Loucy (cell line): Measurements from ENCODE around the gene IRAK1BP1.

ENCODE experiments used
- H2AFZ ChIP-seq: fragments of 200-600 bp; sonication (generic); 2 replicates; pipeline ENCODE4 v1.6.0; 2016; ENCODE audit warnings: antibody characterized with exemption, mild to moderate bottlenecking, low read length, moderate library complexity
- H3F3A ChIP-seq: fragments of 200-600 bp; 2 replicates; pipeline ENCODE4 v1.6.0; 2016; ENCODE audit warnings: antibody characterized with exemption, low read depth, mild to moderate bottlenecking
- H3K27me3 ChIP-seq: fragments of 200-600 bp; sonication (generic); 2 replicates; pipeline ENCODE4 v1.6.1; 2014; ENCODE audit warnings: low read length, mild to moderate bottlenecking; ENCODE audit not compliant: insufficient read depth, poor library complexity, severe bottlenecking
- H3K36me3 ChIP-seq: fragments of 200-600 bp; sonication (generic); 2 replicates; pipeline ENCODE4 v1.6.1; 2016; ENCODE audit warnings: low read length; ENCODE audit not compliant: insufficient read depth
- H3K4me1 ChIP-seq: fragments of 200-600 bp; sonication (generic); 2 replicates; pipeline ENCODE4 v1.5.1; 2014; ENCODE audit warnings: low read length, mild to moderate bottlenecking; ENCODE audit not compliant: insufficient read depth, poor library complexity, severe bottlenecking
- H3K4me2 ChIP-seq: fragments of 200-600 bp; sonication (generic); 2 replicates; pipeline ENCODE4 v1.6.0; 2014; ENCODE audit warnings: antibody characterized with exemption, low read length, low read depth, mild to moderate bottlenecking; ENCODE audit not compliant: poor library complexity, severe bottlenecking
- H3K4me3 ChIP-seq: fragments of 200-600 bp; sonication (generic); 2 replicates; pipeline ENCODE4 v1.5.1; 2014; ENCODE audit warnings: low read length, mild to moderate bottlenecking, mixed read lengths; ENCODE audit not compliant: poor library complexity, severe bottlenecking
- H3K79me2 ChIP-seq: fragments of 200-600 bp; sonication (generic); 2 replicates; pipeline ENCODE4 v1.6.1; 2014; ENCODE audit warnings: low read length; ENCODE audit not compliant: insufficient read depth
- H3K9ac ChIP-seq: fragments of 200-600 bp; sonication (generic); 2 replicates; pipeline ENCODE4 v1.6.0; 2014; ENCODE audit warnings: mild to moderate bottlenecking, low read depth, low read length, moderate library complexity; ENCODE audit not compliant: poor library complexity, severe bottlenecking
- H3K9me2 ChIP-seq: fragments of 200-600 bp; sonication (generic); replicated peaks from 2 replicates; pipeline ENCODE4 v1.6.1; 2016; ENCODE audit warnings: low read depth, low read length, mixed read lengths
- H3K9me3 ChIP-seq: fragments of 200-600 bp; sonication (generic); 2 replicates; pipeline ENCODE4 v1.6.1; 2014; ENCODE audit warnings: mild to moderate bottlenecking, antibody characterized with exemption, low read length, low read depth; ENCODE audit not compliant: insufficient read depth
- H4K20me1 ChIP-seq: fragments of 200-600 bp; sonication (generic); 2 replicates; pipeline ENCODE4 v1.6.0; 2014; ENCODE audit warnings: antibody characterized with exemption, low read length, mild to moderate bottlenecking; ENCODE audit not compliant: insufficient read depth, poor library complexity, severe bottlenecking
- CTCF ChIP-seq: fragments of 200-600 bp; sonication (generic); conservative IDR thresholded peaks from 2 replicates; pipeline ENCODE4 v1.5.1; 2014; ENCODE audit warnings: mild to moderate bottlenecking, antibody characterized with exemption, low read length
- EZH2phosphoT487 ChIP-seq: fragments of 200-600 bp; IDR thresholded peaks from 2 replicates; pipeline ENCODE4 v1.6.1; 2018; ENCODE audit warnings: antibody characterized with exemption, mild to moderate bottlenecking, moderate library complexity, borderline replicate concordance

IRAK1BP1 gene

GRCh38 chr6:78909391-78909790 is 42.0 kb downstream of the IRAK1BP1 start:
- Histone ChIP-seq H2AFZ (no peak overlapping the region), H3K27me3 (no peaks in the 10 kb centered on the region), H3K4me3 (no peak overlapping the region), H3K4me1 (no peaks in the 10 kb centered on the region), H3K9me3 (no peaks in the 10 kb centered on the region), H3F3A (no peaks in the 10 kb centered on the region), H3K36me3 (no peaks in the 10 kb centered on the region), H3K9me2 (no peaks in the 10 kb centered on the region), H4K20me1 (no peaks in the 10 kb centered on the region), H3K4me2 (no peak overlapping the region), H3K9ac (no peak overlapping the region), H3K79me2 (no peaks in the 10 kb centered on the region)
- TF ChIP-seq CTCF (no peak), EZH2phosphoT487 (no peak)

GRCh38 chr6:78910010-78910409 is 42.7 kb downstream of the IRAK1BP1 start:
- Histone ChIP-seq H3K4me3 (no peak overlapping the region), H3K9me2 (no peaks in the 10 kb centered on the region), H3K27me3 (no peaks in the 10 kb centered on the region), H3K4me1 (no peaks in the 10 kb centered on the region), H2AFZ (no peak overlapping the region), H4K20me1 (no peaks in the 10 kb centered on the region), H3K9ac (no peak overlapping the region), H3K9me3 (no peaks in the 10 kb centered on the region), H3K79me2 (no peaks in the 10 kb centered on the region), H3F3A (no peaks in the 10 kb centered on the region), H3K4me2 (no peak overlapping the region), H3K36me3 (no peaks in the 10 kb centered on the region)
- TF ChIP-seq CTCF: no peak
- TF ChIP-seq EZH2phosphoT487: no peak

GRCh38 chr6:78910591-78911171 is 43.3 kb downstream of the IRAK1BP1 start:
- no peaks in the 10 kb centered on the region for H3F3A ChIP-seq
- H3K4me1 ChIP-seq: no peaks in the 10 kb centered on the region
- no peak overlapping the region for H3K9ac ChIP-seq
- no peaks in the 10 kb centered on the region for H3K9me2 ChIP-seq
- no peaks in the 10 kb centered on the region for H3K27me3 ChIP-seq
- no peaks in the 10 kb centered on the region for H4K20me1 ChIP-seq
- no peaks in the 10 kb centered on the region for H3K36me3 ChIP-seq
- H3K79me2 ChIP-seq: no peaks in the 10 kb centered on the region
- no peak for TF ChIP-seq CTCF
- no peak for TF ChIP-seq EZH2phosphoT487
- H3K4me3 ChIP-seq: no peak overlapping the region
- H2AFZ ChIP-seq: no peak overlapping the region
- no peak overlapping the region for H3K4me2 ChIP-seq
- no peaks in the 10 kb centered on the region for H3K9me3 ChIP-seq
